ENCODE measurements around the gene CSPG5.

The CSPG5 gene

DNA sequence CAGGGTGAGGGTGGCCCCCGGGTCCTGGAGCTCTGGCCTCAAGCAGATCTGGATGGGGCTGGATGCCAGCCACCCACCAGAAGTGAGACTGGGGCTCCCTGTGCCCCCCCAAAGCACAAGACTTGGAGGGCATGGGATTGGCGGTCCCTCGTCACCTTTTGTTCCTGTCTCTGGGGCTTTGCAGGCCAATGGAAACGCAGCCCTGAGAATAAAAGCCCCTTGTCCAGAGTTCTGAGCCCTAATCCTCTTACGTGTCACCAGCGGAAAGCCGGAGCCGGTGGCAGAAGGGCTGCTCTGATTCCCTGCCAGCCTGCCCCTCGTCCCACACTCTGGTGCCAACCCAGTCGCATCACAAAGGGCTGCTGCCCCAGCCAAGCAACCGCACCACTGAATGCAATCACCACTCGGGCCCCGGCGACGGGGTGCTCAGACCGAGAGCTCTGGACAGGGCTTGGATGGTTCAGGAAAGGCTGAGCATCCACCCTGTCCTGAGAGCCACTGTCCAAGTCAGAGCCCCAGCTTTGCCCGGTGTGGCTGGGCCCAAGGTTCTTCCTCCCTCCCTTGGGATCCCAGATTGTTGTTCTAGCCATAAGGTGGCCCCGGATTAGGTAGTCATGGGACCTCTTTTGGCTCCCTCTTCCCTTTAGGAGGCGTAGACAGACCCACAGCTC lies 42.3 kb downstream of the CSPG5 start:
- DNase-seq = no peak

- no peak for DNase-seq
These were observed 44.6 kb downstream of the CSPG5 start for GRCh38 chr3:47533996-47534454.

DNA sequence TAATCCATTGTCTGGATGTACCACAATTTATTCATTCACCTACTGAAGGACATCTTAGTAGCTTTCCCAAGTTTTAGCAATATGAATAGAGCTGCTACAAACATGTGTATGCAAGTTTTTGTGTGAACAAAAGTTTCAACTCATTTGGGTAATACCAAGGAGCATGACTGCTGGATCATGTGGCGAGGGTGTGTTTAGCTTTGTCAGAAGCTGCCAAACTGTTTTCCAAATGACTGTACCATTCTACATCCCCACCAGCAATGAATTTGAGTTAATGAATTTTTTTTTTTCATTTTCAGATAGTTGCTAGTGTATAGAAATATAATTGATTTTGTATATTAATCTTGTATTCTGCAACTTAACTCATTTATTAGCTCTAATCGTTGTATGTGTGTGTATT lies 45.2 kb downstream of the CSPG5 start:
- no peak for DNase-seq

DNA sequence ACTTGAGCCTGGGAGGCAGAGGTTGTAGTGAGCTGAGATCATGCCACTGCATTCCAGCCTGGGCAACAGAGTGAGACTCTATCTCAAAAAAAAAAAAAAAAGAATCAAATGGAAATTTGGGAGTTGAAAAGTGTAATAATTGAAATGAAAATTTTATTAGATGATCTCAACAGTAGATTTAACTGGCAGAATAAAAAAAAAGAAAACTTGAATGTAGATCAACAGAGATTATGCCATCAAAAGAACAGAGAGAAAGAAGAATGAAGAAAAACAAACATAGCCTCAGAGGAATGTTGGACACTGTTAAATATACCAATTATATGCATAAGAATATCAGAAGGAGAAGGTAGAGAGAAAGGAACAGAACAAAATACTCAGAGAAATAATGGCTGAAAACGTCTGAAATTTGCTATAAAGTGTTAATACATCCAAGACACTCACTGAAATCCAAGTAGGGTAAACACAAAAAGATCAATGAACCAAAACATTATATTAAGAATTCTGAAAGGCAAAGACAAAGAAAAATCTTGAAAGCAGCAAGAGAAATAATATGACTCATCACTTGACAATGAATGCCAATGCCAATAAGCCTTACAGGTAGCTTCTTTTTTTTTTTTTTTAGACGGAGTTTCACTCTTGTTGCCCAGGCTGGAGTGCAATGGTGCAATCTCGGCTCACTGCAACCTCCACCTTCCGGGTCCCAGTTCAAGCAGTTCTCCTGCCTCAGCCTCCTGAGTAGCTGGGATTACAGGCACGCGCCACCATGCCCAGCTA lies 50.5 kb downstream of the CSPG5 start:
- no peak for DNase-seq

- DNase-seq = no peak
These were observed 53.0 kb downstream of the CSPG5 start for GRCh38 chr3:47525617-47526016.

DNA sequence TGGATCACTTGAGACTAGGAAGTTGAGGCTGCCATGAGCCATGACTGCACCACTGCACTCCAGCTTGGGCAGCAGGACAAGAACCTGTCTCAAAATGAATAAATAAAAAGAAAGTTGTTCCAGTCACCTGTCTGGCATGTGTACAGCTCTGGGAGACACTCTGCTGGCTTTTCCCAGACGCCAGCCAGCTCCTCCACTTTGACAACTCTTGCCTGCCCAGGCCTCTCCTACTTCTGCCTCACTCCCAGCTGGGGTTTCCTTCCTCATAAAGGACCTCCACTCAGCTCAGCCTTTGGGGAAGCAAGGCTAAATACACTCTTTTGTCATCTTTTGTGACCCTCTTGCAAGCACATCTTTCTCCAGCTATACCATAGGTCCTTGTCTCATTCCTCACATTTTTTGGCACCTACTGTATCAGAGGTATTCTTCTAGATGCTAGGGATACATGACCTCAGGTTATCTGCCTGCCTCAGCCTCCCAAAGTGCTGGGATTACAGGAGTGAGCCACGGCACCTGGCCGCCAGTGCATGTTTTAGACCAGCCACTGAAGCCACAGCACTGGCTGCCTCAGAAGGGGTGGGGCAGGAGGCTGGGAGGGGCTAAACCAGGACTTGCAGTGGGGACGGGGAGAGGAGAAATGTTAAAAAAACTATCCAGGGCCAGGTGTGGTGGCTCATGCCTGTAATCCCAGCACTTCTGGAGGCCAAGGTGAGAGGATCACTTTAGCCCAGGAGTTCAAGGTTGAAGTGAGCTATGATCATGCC lies 55.2 kb downstream of the CSPG5 start:
- DNase-seq = no peak

- DNase-seq = peak; percentile 93
These were observed 56.3 kb downstream of the CSPG5 start for GRCh38 chr3:47522082-47522987.

- no peak for DNase-seq
These were observed 57.9 kb downstream of the CSPG5 start for GRCh38 chr3:47520756-47521155.

GRCh38 chr3:47517937-47518336 lies 60.7 kb downstream of the CSPG5 start:
- no peak for DNase-seq

GRCh38 chr3:47515864-47516319 lies 62.8 kb downstream of the CSPG5 start:
- DNase-seq = no peak

GRCh38 chr3:47515100-47515499 lies 63.6 kb downstream of the CSPG5 start:
- no peak for DNase-seq

GRCh38 chr3:47513125-47513929 lies 65.3 kb downstream of the CSPG5 start, which contains the start of gene ELP6:
Gene ELP6, minus strand, starts transcription at chr3:47513712. Its CDS starts 122 bp downstream, at chr3:47513590.
- DNase-seq = peak; percentile 98

DNA sequence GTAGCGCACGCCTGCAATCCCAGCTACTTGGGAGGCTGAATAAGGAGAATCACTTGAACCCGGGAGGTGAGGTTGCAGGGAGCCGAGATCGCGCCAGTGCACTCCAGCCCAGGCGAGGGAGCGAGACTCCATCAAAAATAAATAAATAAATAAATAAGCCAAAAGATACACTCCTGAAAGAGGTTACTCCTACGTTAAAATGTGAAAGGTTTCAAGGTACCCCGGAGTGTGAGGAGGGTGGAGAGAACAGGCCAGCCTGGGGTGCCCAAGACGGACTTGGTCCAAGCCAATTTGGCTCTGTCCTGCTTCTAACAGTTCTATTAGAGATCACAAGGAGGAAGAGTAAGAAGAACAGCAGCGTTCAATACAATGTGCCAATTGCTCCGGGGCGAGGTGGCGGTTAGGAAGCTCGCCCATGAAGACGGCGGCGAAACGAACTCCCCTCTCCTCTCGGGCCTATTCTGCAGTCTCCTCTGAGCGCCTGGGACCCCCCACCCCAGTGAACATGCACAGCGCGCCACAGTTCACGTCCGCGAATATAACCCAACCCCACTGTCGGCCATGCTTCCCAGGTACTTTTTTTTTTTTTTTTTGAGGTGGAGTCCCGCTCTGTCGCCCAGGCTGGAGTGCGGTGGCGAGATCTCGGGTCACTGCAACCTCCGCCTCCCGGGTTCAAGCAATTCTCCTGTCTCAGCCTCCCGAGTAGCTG lies 66.1 kb downstream of the CSPG5 start:
- DNase-seq = peak; percentile 12
